ENCODE results near the gene PLN.

Gene PLN

DNA sequence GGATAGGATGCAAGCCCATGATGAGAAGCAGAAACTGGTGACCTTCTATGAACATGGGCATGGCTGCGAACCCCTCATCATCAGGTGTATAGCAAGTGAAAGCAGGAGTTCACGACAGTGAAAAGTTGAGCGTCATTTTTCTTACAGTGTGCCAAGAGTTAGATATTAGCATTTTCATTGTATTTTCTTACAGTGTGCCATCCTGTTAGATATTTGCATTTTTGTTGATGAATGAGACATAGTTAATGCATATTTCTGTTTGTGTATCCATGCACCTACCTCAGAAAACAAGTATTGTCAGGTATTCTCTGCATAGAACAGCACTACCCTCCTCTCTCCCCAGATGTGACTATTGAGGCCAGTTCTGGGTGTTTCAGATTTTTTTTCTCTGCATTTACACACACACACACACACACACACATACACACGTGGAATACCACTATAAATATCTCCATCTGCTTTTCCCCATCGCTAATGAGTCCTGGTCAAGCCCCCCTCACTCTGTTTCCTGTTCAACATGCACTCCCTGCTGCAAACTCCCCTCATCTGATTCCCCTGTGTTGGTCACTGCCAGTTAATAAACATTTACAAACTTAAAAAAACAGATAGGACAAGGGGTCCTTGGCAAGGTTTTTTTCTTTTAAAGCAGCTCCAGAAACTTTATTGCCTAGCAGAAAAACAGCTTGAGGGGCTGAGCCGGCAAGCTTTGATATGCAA lies 41.7 kb downstream of the PLN start:
- H3K27ac ChIP-seq: no peak overlapping the region
- TF ChIP-seq, protein P1, sequence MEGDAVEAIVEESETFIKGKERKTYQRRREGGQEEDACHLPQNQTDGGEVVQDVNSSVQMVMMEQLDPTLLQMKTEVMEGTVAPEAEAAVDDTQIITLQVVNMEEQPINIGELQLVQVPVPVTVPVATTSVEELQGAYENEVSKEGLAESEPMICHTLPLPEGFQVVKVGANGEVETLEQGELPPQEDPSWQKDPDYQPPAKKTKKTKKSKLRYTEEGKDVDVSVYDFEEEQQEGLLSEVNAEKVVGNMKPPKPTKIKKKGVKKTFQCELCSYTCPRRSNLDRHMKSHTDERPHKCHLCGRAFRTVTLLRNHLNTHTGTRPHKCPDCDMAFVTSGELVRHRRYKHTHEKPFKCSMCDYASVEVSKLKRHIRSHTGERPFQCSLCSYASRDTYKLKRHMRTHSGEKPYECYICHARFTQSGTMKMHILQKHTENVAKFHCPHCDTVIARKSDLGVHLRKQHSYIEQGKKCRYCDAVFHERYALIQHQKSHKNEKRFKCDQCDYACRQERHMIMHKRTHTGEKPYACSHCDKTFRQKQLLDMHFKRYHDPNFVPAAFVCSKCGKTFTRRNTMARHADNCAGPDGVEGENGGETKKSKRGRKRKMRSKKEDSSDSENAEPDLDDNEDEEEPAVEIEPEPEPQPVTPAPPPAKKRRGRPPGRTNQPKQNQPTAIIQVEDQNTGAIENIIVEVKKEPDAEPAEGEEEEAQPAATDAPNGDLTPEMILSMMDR (IDR thresholded peaks at IDR 0.05): no peak
- no peak for TF ChIP-seq ZFX (IDR thresholded peaks at IDR 0.05; ENCODE audit: borderline replicate concordance)

DNA sequence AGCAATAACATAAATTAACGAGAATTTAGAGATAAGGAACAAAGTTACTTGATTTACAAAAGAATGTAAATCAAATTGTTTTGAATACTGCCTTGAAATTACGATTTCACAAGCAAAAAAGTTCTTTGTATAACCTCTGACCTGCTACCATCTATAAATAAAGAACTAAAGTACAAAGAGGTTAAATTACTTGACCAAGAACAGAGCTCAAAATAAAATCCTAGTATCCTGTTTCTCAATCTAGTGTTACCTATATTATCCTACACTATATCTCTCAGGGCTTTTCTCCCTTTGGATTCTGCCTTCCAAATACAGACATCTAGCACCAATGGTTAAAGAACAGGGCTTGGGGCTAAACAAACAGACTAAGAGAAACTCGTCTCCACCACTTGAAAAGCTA lies 43.8 kb downstream of the PLN start:
- TF ChIP-seq ZFX (IDR thresholded peaks at IDR 0.05; ENCODE audit: borderline replicate concordance): no peak
- TF ChIP-seq, protein P1 (IDR thresholded peaks at IDR 0.05): no peak
- H3K27ac ChIP-seq: no peak overlapping the region

DNA sequence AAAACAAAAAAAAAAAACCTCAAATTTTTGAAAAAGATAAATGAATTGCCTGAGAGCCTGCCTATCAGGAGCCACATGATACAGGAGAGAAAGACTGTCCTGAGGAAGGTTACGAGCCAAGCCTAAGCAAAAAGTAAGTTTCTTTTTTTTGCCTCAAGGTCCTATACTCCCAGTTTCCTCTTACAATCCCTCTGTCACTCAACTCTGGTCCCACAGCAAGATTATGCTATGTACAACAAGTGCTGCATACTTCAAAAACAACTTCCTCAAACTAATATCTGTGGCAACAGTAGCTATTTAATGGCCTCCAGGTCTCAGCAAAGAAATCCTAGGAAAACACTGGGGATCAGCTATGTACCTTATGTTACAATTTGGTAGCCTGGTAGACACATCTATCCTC lies 46.8 kb downstream of the PLN start:
- TF ChIP-seq ZFX (IDR thresholded peaks at IDR 0.05; ENCODE audit: borderline replicate concordance): no peak
- TF ChIP-seq, protein P1 (IDR thresholded peaks at IDR 0.05): no peak
- H3K27ac ChIP-seq: no peak overlapping the region

DNA sequence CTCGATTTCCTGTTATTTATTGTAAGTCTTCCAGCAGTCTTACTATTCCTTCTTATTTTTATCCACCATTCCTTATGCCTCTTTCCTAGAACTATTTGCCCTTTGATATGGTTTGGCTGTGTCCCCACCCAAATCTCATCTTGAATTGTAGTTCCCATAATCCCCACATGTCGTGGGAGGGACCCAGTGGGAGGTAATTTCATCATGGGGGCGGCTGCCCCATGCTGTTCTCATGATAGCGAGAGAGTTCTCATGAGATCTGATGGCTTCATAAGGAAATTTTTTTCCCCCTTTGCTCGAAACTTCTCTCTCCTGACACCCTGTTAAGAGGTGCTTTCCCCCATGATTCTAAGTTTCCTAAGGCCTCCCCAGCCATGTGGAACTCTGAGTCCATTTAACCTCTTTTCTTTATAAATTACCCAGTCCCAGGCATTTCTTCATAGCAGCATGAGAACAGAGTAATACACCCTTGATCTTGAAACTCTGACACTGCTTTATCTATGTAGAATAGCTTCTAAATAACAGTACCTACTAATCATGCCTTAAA lies 48.8 kb downstream of the PLN start:
- TF ChIP-seq ZFX (IDR thresholded peaks at IDR 0.05; ENCODE audit: borderline replicate concordance): no peak
- TF ChIP-seq, protein P1 (IDR thresholded peaks at IDR 0.05): no peak
- no peak overlapping the region for H3K27ac ChIP-seq

DNA sequence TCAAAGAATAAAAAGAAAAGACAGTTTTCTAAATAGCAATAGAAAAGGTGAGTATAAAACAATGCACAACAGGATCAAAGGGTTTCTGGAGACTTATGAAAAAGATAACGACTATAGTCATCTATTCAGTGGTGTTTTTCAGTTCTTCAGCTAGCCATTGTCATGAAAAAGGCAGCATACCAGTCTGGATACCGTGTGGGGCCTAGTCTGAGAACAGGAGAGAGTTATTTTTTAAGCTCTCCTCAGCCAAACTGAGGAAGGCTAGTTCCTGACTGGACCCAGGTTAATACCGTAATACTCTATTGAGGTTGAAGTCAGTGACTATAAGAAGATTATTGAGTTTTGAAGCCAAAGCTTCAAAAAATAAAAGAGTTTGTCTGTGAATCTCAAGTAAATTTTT lies 49.5 kb downstream of the PLN start:
- TF ChIP-seq, protein P1 (IDR thresholded peaks at IDR 0.05): no peak
- no peak for TF ChIP-seq ZFX (IDR thresholded peaks at IDR 0.05; ENCODE audit: borderline replicate concordance)

DNA sequence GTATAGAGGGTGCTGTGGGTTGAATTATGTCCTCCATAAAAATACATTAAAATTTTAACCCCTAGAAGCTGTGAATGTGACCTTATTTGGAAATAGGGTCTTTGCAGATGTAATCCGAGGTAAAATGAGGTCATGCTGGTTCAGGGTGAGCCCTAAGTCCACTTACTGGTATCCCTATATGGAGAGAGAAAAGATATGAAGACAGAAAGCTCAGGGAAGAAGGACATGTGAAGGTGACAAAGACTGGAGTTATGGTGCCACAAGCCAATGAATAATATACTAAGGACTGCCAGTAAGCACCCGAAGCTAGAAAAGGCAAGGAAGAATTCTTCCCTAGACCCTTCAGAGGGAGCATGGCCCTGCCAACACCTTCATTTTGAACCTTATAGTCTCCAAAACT lies 50.2 kb downstream of the PLN start:
- TF ChIP-seq, protein P1 (IDR thresholded peaks at IDR 0.05): no peak
- no peak for TF ChIP-seq ZFX (IDR thresholded peaks at IDR 0.05; ENCODE audit: borderline replicate concordance)
- H3K27ac ChIP-seq: no peak overlapping the region

More for the DNA sequence above, 49.5 kb downstream of the PLN start:
- H3K27ac ChIP-seq: no peak overlapping the region

DNA sequence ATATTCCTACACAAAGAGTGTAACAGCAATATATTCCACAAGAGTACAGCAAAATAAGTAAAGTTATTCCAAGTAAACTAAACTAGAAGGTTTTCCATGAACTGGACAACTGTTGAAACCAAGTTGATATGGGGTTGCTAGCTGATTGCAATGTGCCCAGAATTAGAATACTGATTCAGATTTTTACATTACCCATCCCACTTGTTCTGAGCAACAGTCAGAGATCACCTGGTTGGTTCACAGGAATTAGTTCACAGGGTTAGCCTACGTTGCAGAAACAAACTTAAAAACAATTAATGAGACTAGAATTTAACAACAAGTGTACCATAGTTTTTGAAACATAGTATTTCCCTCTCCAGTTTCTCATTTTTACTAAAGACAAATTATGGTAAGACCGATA lies 54.2 kb downstream of the PLN start:
- TF ChIP-seq, protein P1 (IDR thresholded peaks at IDR 0.05): no peak
- H3K27ac ChIP-seq: no peak overlapping the region
